HepG2 (cell line): ENCODE data around the gene CHST2. TPM values are rescaled to one million over a fixed set of nuclear protein-coding genes. Genes with fewer than 3 reads are reported as not detected.

Experiments used
- ATAC-seq: fragments of 200-7000 bp; cut with Tn5 transposase; 3 replicates; pipeline ENCODE4 v1.9.1; 2020; ENCODE audit warnings: mild to moderate bottlenecking, moderate library complexity
- BruUV-seq: library from RNA; stranded (reverse); fragments of 400-500 nt; replicated peaks from 2 replicates; lab custom pipeline; 2021; lab: Mats Ljungman, UMichigan
- CTCF ChIA-PET: fragments of 300-600 bp; formaldehyde crosslinking; extraction: SDS; loops from one replicate; lab custom pipeline; 2021; ENCODE audit warnings: low total read pairs, inconsistent platforms, low intra/inter-chr PET ratio; lab: Yijun Ruan, JAX
- POLR2A ChIA-PET: fragments of 350-600 bp; sonication (Branson Sonifier 250); formaldehyde crosslinking; loops from one replicate; lab custom pipeline; 2020; ENCODE audit warnings: antibody characterized with exemption, inconsistent platforms; lab: Yijun Ruan, JAX
- DNase-seq: peaks from one replicate; pipeline ENCODE4 v3.0.0-alpha.2; 2015; ENCODE audit warnings: low spot score
- FAIRE-seq: peaks from 3 replicates; lab custom pipeline; 2011; peaks lifted over from hg19 to GRCh38; lab: Jason Lieb, UNC
- H2AFZ ChIP-seq: one replicate; pipeline ENCODE4 v1.6.1; 2011; ENCODE audit warnings: low read length, inconsistent platforms
- H3K27ac ChIP-seq: fragments of 300-600 bp; 3 replicates; pipeline ENCODE4 v1.8.0; 2011; ENCODE audit warnings: mixed run types, mild to moderate bottlenecking, mixed read lengths, low read length, inconsistent platforms; ENCODE audit not compliant: insufficient read depth; ENCODE audit errors: extremely low read length
- H3K27me3 ChIP-seq, 2 experiments: fragments of 200-600 bp in 1 of 2; 2 replicates in 1 of 2; 3 replicates in 1 of 2; pipeline versions ENCODE4 v1.6.0 to v1.8.0; 2011; ENCODE audit warnings: low read length in 2 of 2, mild to moderate bottlenecking in 2 of 2, moderate library complexity in 2 of 2, inconsistent platforms in 1 of 2; ENCODE audit not compliant: insufficient read depth in 2 of 2, control insufficient read depth in 1 of 2
- H3K36me3 ChIP-seq, 2 experiments: fragments of 200-600 bp in 1 of 2; replicated peaks in 1 of 2; 2 replicates in 1 of 2; 3 replicates in 1 of 2; pipeline versions ENCODE4 v1.5.1 to v1.8.0; 2011; ENCODE audit warnings: low read length in 2 of 2, inconsistent platforms in 1 of 2; ENCODE audit not compliant: insufficient read depth in 2 of 2, control insufficient read depth in 1 of 2
- H3K4me1 ChIP-seq: 2 replicates; pipeline ENCODE4 v1.5.1; 2012; ENCODE audit warnings: low read length, inconsistent platforms; ENCODE audit not compliant: insufficient read depth
- H3K4me2 ChIP-seq: 2 replicates; pipeline ENCODE4 v1.6.0; 2011; ENCODE audit warnings: low read depth, low read length, inconsistent platforms
- H3K4me3 ChIP-seq, 3 experiments: fragments of 200-600 bp in 1 of 3; sonication (generic), shearing (Covaris generic) in 1 of 3; replicated peaks in 1 of 3; 2 replicates each; pipeline ENCODE4 v1.5.1; 2011 to 2016; ENCODE audit warnings: low read length in 3 of 3, inconsistent platforms in 2 of 3, low read depth in 2 of 3, mild to moderate bottlenecking in 2 of 3, control low read depth in 1 of 3, mixed read lengths in 1 of 3; ENCODE audit not compliant: insufficient read depth in 1 of 3
- H3K79me2 ChIP-seq: one replicate; pipeline ENCODE4 v1.6.1; 2011; ENCODE audit warnings: low read length, inconsistent platforms; ENCODE audit not compliant: insufficient read depth
- H3K9ac ChIP-seq: 2 replicates; pipeline ENCODE4 v1.6.0; 2011; ENCODE audit warnings: mild to moderate bottlenecking, low read depth, low read length, inconsistent platforms; ENCODE audit not compliant: insufficient read depth
- H3K9me3 ChIP-seq: 2 replicates; pipeline ENCODE4 v1.5.1; 2012; ENCODE audit warnings: mild to moderate bottlenecking, low read length
- H4K20me1 ChIP-seq: 2 replicates; pipeline ENCODE4 v1.6.0; 2011; ENCODE audit warnings: inconsistent platforms, mild to moderate bottlenecking, low read length, moderate library complexity; ENCODE audit not compliant: insufficient read depth
- CHD4 ChIP-seq: fragments of 200-600 bp; sonication (generic); IDR thresholded peaks from 2 replicates; pipeline ENCODE4 v1.7.0; 2017; ENCODE audit warnings: mild to moderate bottlenecking, low read length, borderline replicate concordance
- HHEX ChIP-seq: IDR thresholded peaks from 2 replicates; pipeline ENCODE4 v1.6.1; 2016; ENCODE audit warnings: control low read depth
- PCBP2 ChIP-seq: fragments of 200-400 bp; formaldehyde crosslinking; optimal IDR thresholded peaks from 2 replicates; pipeline ENCODE3; 2018; ENCODE audit warnings: low read length, low read depth; ENCODE audit not compliant: poor library complexity, severe bottlenecking
- RBFOX2 ChIP-seq: fragments of 200-400 bp; formaldehyde crosslinking; IDR thresholded peaks from 2 replicates; pipeline ENCODE4 v1.6.1; 2017; ENCODE audit warnings: low read depth, mild to moderate bottlenecking, low read length
- SRSF1 ChIP-seq: fragments of 200-400 bp; formaldehyde crosslinking; optimal IDR thresholded peaks from 2 replicates; pipeline ENCODE3; 2017; ENCODE audit warnings: mild to moderate bottlenecking, low read depth, low read length, moderate library complexity
- TGIF2 ChIP-seq: IDR thresholded peaks from 2 replicates; pipeline ENCODE4 v1.6.1; 2016; ENCODE audit warnings: control low read depth, missing compliant biosample characterization
- YEATS2 ChIP-seq: sonication (generic); formaldehyde crosslinking; IDR thresholded peaks from 2 replicates; pipeline ENCODE4 v1.4.0; 2020; ENCODE audit warnings: missing genetic modification reagents, borderline replicate concordance
- ZNF20 ChIP-seq: sonication (generic); formaldehyde crosslinking; IDR thresholded peaks from 2 replicates; pipeline ENCODE4 v1.4.0; 2020; ENCODE audit warnings: mild to moderate bottlenecking, moderate library complexity, missing genetic modification reagents
- ZNF414 ChIP-seq: sonication (generic); formaldehyde crosslinking; IDR thresholded peaks from 2 replicates; pipeline ENCODE4 v1.5.0; 2020; ENCODE audit warnings: missing genetic modification reagents
- ZNF441 ChIP-seq: sonication (generic); formaldehyde crosslinking; IDR thresholded peaks from 2 replicates; pipeline ENCODE4 v1.7.0; 2021; ENCODE audit warnings: missing genetic modification reagents, borderline replicate concordance
- ZNF512B ChIP-seq: sonication (generic); formaldehyde crosslinking; IDR thresholded peaks from 2 replicates; pipeline ENCODE4 v1.5.1; 2020; ENCODE audit warnings: missing genetic modification reagents, mild to moderate bottlenecking, borderline replicate concordance
- ZNF614 ChIP-seq: IDR thresholded peaks from 2 replicates; pipeline ENCODE4 v1.6.1; 2018; ENCODE audit warnings: missing biosample characterization, missing genetic modification reagents, inconsistent platforms, borderline replicate concordance
- WGBS: methylation state at CpG from one replicate; pipeline ENCODE4 v1.1.6; 2017; ENCODE audit warnings: low lambda C conversion rate; 5-methylcytosine and 5-hydroxymethylcytosine counted together
- in situ Hi-C: cut with HindIII; loops from 2 replicates; pipeline ENCODE4 v1.10.0; 2017; ENCODE audit warnings: low pct_unique_long_range_greater_than_20kb; ENCODE audit not compliant: extremely low pct_ligation_motif_present
- intact Hi-C: fragments of 100-400 bp; cut with micrococcal nuclease; formaldehyde crosslinking; loops from one replicate; pipeline ENCODE4 v1.10.0; 2022; ENCODE audit not compliant: unreplicated experiment
- polyA plus RNA-seq, 8 experiments: library from polyadenylated mRNA; depleted of rRNA in 3 of 8; stranded (reverse) in 7 of 8; unstranded in 1 of 8; fragments of >200 nt; fragmentation: Illumina TruSeq in 4 of 8; extraction: Trizol in 4 of 8; gene quantifications; 2 replicates each; pipeline versions ENCODE4 v1.2.1 to v1.2.3, GENCODE V29; 2011 to 2016; ENCODE audit warnings: low read depth in 4 of 8, missing spikeins in 1 of 8, mixed read lengths in 1 of 8; ENCODE audit not compliant: insufficient read depth in 1 of 8
- total RNA-seq, 5 experiments: library from RNA; depleted of rRNA; stranded (reverse); fragments of >200 nt; fragmentation: Illumina TruSeq; extraction: Trizol; gene quantifications; 2 replicates each; pipeline ENCODE4 v1.2.3, GENCODE V29; 2016; ENCODE audit warnings: low read depth in 1 of 5

CHST2 gene
- total and polyA plus RNA-seq, 2 of the 13 experiments (the other 11 are each of a cell fraction or from before 2014, with no cell fraction given) = not detected

DNA sequence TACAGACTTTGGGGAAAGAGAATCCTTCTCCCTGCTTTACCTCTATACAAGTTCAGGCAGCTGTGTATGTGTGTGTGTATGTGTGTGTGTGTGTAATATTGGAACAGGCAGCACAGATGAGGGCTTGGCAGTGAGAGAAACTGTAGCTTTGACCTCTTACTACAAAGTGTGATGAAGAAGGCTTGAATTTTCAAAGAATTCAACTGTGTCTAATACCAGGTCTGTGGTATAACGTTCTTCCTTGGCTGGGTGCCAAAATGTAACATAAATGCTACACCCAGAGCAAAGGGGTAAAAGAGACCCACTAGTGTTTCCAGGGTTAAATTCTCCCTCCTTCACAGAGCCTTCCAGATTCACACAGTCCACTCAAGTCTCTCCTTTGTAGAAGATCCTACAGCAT is 51.1 kb downstream of the CHST2 start:
- DNase-seq = no peak
- H4K20me1 ChIP-seq = no peaks in the 10 kb centered on the region
- WGBS = 0% methylated on average over 1 of the region's 1 CpG
- no peaks in the 10 kb centered on the region for H3K79me2 ChIP-seq
- ATAC-seq = no peak
- H3K4me3 ChIP-seq = no peak overlapping the region
- H3K4me1 ChIP-seq = no peaks in the 10 kb centered on the region
- no peak overlapping the region for H3K27ac ChIP-seq
- H3K9ac ChIP-seq = no peak overlapping the region
- no peak for FAIRE-seq
- no peak overlapping the region for H2AFZ ChIP-seq
- intact Hi-C loops (no loop called here), in situ Hi-C loops (no loop called here)
- BruUV-seq = no TSS peak
- POLR2A ChIA-PET = no interaction called here
- TF ChIP-seq ZNF441 (CRISPR knock-in tag) (no peak), YEATS2 (no peak), ZNF512B (no peak), ZNF614 (no peak), RBFOX2 (no peak), CHD4 (no peak), SRSF1 (no peak), ZNF414 (CRISPR knock-in tag) (no peak), PCBP2 (no peak), HHEX (no peak), TGIF2 (CRISPR knock-in tag) (no peak), ZNF20 (CRISPR knock-in tag) (no peak)
- CTCF ChIA-PET = no interaction called here
- peaks cover 0 to 2% of the 10 kb centered on the region in 2 experiments; a peak in 1 of 5 replicates for H3K27me3 ChIP-seq
- H3K36me3 ChIP-seq = no peaks in the 10 kb centered on the region
- no peaks in the 10 kb centered on the region for H3K9me3 ChIP-seq
- H3K4me2 ChIP-seq = no peak overlapping the region
